Measurements from ENCODE around the gene SEC24C. TPM values are rescaled to one million over a fixed set of nuclear protein-coding genes. Genes with fewer than 3 reads are reported as not detected.

The SEC24C gene
- total RNA-seq, 4 donors from 2014 or later, result 42.0 to 61.2 (median 43.3) TPM

DNA sequence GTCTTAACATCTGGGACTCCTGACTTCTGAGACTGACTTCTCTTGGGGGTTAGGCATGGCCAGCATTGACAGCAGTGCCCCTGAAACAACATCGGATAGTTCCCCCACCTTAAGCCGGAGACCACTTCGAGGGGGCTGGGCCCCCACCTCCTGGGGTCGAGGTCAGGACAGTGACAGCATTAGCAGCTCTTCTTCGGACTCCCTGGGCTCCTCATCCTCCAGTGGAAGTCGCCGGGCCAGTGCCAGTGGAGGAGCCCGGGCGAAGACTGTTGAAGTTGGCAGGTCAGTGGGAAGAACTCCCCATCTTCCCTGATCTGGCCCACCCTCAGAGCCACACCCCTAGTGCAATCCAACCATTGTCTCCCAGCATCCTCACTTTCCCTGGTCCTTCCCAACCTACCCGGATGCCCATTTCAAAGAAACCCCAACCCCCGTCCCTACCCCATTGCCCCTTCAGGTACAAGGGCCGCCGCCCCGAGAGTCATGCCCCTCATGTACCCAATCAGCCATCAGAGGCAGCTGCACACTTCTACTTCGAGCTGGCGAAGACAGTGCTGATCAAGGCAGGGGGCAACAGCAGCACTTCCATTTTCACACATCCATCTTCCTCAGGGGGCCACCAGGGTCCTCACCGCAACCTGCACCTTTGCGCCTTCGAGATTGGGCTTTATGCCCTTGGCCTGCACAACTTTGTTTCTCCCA, 53.3 kb downstream of the SEC24C start:
- Histone ChIP-seq H3K9me3 (no peaks in the 10 kb centered on the region), H3K27me3 (no peaks in the 10 kb centered on the region), H3K36me3 (peaks cover 15 to 100% (median 42%) of the 10 kb centered on the region in 3 donors), H3K4me1 (no peaks in the 10 kb centered on the region), H3K4me3 (no peak overlapping the region), H3K27ac (no peak overlapping the region)
- WGBS, 2 donors, result 88 to 95% methylated on average over 12 to 19 of the region's 19 CpGs
- no peak for DNase-seq (ENCODE audit: low spot score in 2 of 2)
- TF ChIP-seq EP300 (IDR thresholded peaks at IDR 0.05) (no peak), CTCF (IDR thresholded peaks at IDR 0.05) (no peak), POLR2A (IDR thresholded peaks at IDR 0.05) (no peak)

GRCh38 chr10:73798087-73798486, 53.9 kb downstream of the SEC24C start:
- Histone ChIP-seq H3K4me3 (no peak overlapping the region), H3K27ac (no peak overlapping the region), H3K9me3 (no peaks in the 10 kb centered on the region), H3K36me3 (peaks cover 9 to 100% (median 43%) of the 10 kb centered on the region in 3 donors), H3K27me3 (no peaks in the 10 kb centered on the region), H3K4me1 (no peaks in the 10 kb centered on the region)
- TF ChIP-seq EP300 (IDR thresholded peaks at IDR 0.05), result no peak
- TF ChIP-seq CTCF (IDR thresholded peaks at IDR 0.05), result no peak
- TF ChIP-seq POLR2A (IDR thresholded peaks at IDR 0.05), result no peak
- 82 to 84% methylated on average over 6 of the region's 6 CpGs for WGBS, 2 donors
- DNase-seq (ENCODE audit: low spot score in 2 of 2), result no peak

GRCh38 chr10:73798927-73799560, 54.9 kb downstream of the SEC24C start:
- TF ChIP-seq EP300 (IDR thresholded peaks at IDR 0.05), result no peak
- TF ChIP-seq POLR2A (IDR thresholded peaks at IDR 0.05), result no peak
- no peak for TF ChIP-seq CTCF (IDR thresholded peaks at IDR 0.05)
- Histone ChIP-seq H3K27me3 (no peaks in the 10 kb centered on the region), H3K36me3 (peaks cover 7 to 100% (median 38%) of the 10 kb centered on the region in 3 donors), H3K9me3 (no peaks in the 10 kb centered on the region), H3K27ac (no peak overlapping the region), H3K4me1 (no peaks in the 10 kb centered on the region), H3K4me3 (no peak overlapping the region)
- no peak for DNase-seq (ENCODE audit: low spot score in 2 of 2)
- 68 to 71% methylated on average over 10 of the region's 10 CpGs for WGBS, 2 donors

DNA sequence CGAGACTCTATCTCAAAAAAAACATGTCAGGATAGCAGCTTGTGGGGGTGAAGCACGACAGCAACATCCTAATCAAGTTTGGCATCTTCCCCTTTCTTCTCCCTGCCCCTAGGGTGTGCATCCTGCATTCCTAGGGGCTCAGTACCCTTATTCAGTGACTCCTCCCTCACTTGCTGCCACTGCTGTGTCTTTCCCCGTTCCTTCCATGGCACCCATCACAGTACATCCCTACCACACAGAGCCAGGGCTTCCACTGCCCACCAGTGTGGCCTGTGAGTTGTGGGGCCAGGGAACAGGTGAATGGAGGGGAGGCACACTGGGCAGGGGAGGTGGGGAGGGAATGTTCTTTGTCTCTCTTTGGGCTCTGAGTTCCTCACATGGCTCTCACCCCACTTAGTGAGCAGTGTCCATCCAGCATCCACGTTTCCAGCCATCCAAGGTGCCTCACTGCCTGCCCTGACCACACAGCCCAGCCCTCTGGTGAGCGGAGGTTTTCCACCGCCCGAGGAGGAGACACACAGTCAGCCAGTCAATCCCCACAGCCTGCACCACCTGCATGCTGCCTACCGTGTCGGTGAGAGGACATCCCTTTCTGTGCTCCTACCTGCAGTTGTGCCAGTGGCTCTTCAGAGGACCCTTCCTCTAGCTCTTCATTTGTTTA, 55.9 kb downstream of the SEC24C start:
- peaks cover under 1 to 100% (median 38%) of the 10 kb centered on the region in 3 donors for H3K36me3 ChIP-seq
- DNase-seq (ENCODE audit: low spot score in 2 of 2), result no peak
- TF ChIP-seq POLR2A (IDR thresholded peaks at IDR 0.05), result no peak
- no peak for TF ChIP-seq CTCF (IDR thresholded peaks at IDR 0.05)
- TF ChIP-seq EP300 (IDR thresholded peaks at IDR 0.05), result no peak
- no peaks in the 10 kb centered on the region for H3K4me1 ChIP-seq
- no peaks in the 10 kb centered on the region for H3K27me3 ChIP-seq
- H3K9me3 ChIP-seq, result no peaks in the 10 kb centered on the region
- no peak overlapping the region for H3K4me3 ChIP-seq
- 67 to 70% methylated on average over 9 of the region's 9 CpGs for WGBS, 2 donors
- no peak overlapping the region for H3K27ac ChIP-seq

Measured in tibial nerve (tissue), 4 donors.